GM13977 (cell line): ENCODE data around the gene C1orf232.

Source experiments
- DNase-seq: peaks from one replicate; pipeline ENCODE4 v3.0.0; 2012; ENCODE audit warnings: low spot score
- CTCF ChIP-seq: IDR thresholded peaks from 2 replicates; pipeline ENCODE4 v1.5.1; 2012; ENCODE audit warnings: mild to moderate bottlenecking, control low read depth; ENCODE audit not compliant: insufficient read depth; ENCODE audit errors: extremely low read depth, missing control alignments
- in situ Hi-C: fragments of 300-500 bp; cut with MboI; formaldehyde crosslinking; loops from one replicate; pipeline ENCODE4 v1.12.0; 2022; ENCODE audit warnings: low sequenced_read_pairs, low pct_unique_long_range_greater_than_20kb, mixed read lengths, inconsistent platforms; ENCODE audit not compliant: unreplicated experiment

C1orf232 gene

GRCh38 chr1:26168410-26169197 lies at the start of gene C1orf232:
Gene C1orf232 (minus strand): TSS chr1:26168963. CDS start chr1:26168499, 464 bp downstream.
- DNase-seq = no peak
- TF ChIP-seq CTCF = no peak
- in situ Hi-C loops = no loop called here

GRCh38 chr1:26215246-26215645 lies 46.5 kb upstream of the C1orf232 start:
- in situ Hi-C loops = no loop called here
- DNase-seq = no peak
- TF ChIP-seq CTCF = no peak

GRCh38 chr1:26213335-26213905 lies 44.7 kb upstream of the C1orf232 start:
- no peak for DNase-seq
- in situ Hi-C loops = no loop called here
- no peak for TF ChIP-seq CTCF

GRCh38 chr1:26212726-26213125 lies 44.0 kb upstream of the C1orf232 start:
- DNase-seq = no peak
- TF ChIP-seq CTCF = no peak
- in situ Hi-C loops = no loop called here

GRCh38 chr1:26210147-26210870 lies 41.5 kb upstream of the C1orf232 start:
- in situ Hi-C loops = no loop called here
- TF ChIP-seq CTCF = no peak
- no peak for DNase-seq

- no peak for DNase-seq
- peak; percentile 4 for TF ChIP-seq CTCF
- in situ Hi-C loops = no loop called here
Measured at GRCh38 chr1:26203642-26204318, 35.0 kb upstream of the C1orf232 start.
